Keratinocyte (primary cell): Measurements from ENCODE around the gene SFMBT2. TPM values are rescaled to one million over a fixed set of nuclear protein-coding genes. Genes with fewer than 3 reads are reported as not detected.
"Not testable (repeated sequence)": the region's sequence is repeated elsewhere in the genome, so short reads cannot be mapped to it uniquely, and the experiment has no call there.

Experiments
- DNase-seq: peaks from one replicate; pipeline ENCODE4 v3.0.0-alpha.2; 2011; ENCODE audit warnings: low read depth, missing footprints, low spot score
- FAIRE-seq: peaks from 2 replicates; lab custom pipeline; 2011; peaks lifted over from hg19 to GRCh38; lab: Jason Lieb, UNC
- H2AFZ ChIP-seq: 2 replicates; pipeline ENCODE4 v1.6.0; 2012; ENCODE audit warnings: low read length, control low read depth, inconsistent platforms; ENCODE audit not compliant: control insufficient read depth
- H3K27ac ChIP-seq: 2 replicates; pipeline ENCODE4 v1.5.1; 2011; ENCODE audit warnings: low read length; ENCODE audit not compliant: control insufficient read depth, insufficient read depth
- H3K27me3 ChIP-seq: 3 replicates; pipeline ENCODE4 v1.6.0; 2011; ENCODE audit warnings: low read length; ENCODE audit not compliant: control insufficient read depth, insufficient read depth; ENCODE audit errors: extremely low read depth
- H3K36me3 ChIP-seq, 2 experiments: 2 replicates in 1 of 2; 3 replicates in 1 of 2; pipeline ENCODE4 v1.5.1; 2011; ENCODE audit warnings: low read length in 2 of 2, mild to moderate bottlenecking in 1 of 2; ENCODE audit not compliant: control insufficient read depth in 2 of 2, insufficient read depth in 2 of 2; ENCODE audit errors: extremely low read depth in 1 of 2
- H3K4me1 ChIP-seq: 3 replicates; pipeline ENCODE4 v1.5.1; 2011; ENCODE audit warnings: low read length; ENCODE audit not compliant: control insufficient read depth, insufficient read depth; ENCODE audit errors: extremely low read depth
- H3K4me2 ChIP-seq: 3 replicates; pipeline ENCODE4 v1.6.0; 2011; ENCODE audit warnings: low read depth, low read length; ENCODE audit not compliant: control insufficient read depth, insufficient read depth; ENCODE audit errors: extremely low read depth
- H3K4me3 ChIP-seq, 3 experiments: fragments of 200-600 bp in 1 of 3; sonication (generic) in 1 of 3; 2 replicates in 2 of 3; 3 replicates in 1 of 3; pipeline ENCODE4 v1.5.1; 2011 to 2016; ENCODE audit warnings: low read length in 3 of 3, mild to moderate bottlenecking in 3 of 3, control low read depth in 2 of 3, inconsistent platforms in 1 of 3, low read depth in 1 of 3, mixed read lengths in 1 of 3, mixed run types in 1 of 3, moderate library complexity in 1 of 3; ENCODE audit not compliant: control insufficient read depth in 2 of 3, insufficient read depth in 2 of 3; ENCODE audit errors: extremely low read depth in 1 of 3
- H3K79me2 ChIP-seq: 2 replicates; pipeline ENCODE4 v1.6.0; 2012; ENCODE audit warnings: low read length; ENCODE audit not compliant: control insufficient read depth, insufficient read depth
- H3K9ac ChIP-seq: 3 replicates; pipeline ENCODE4 v1.6.0; 2011; ENCODE audit warnings: low read length; ENCODE audit not compliant: control insufficient read depth, insufficient read depth; ENCODE audit errors: extremely low read depth
- H3K9me1 ChIP-seq: 3 replicates; pipeline ENCODE4 v1.6.0; 2011; ENCODE audit warnings: low read length; ENCODE audit not compliant: control insufficient read depth, insufficient read depth; ENCODE audit errors: extremely low read depth
- H3K9me3 ChIP-seq: 2 replicates; pipeline ENCODE4 v1.5.1; 2012; ENCODE audit warnings: low read depth, low read length; ENCODE audit not compliant: control insufficient read depth
- H4K20me1 ChIP-seq: 3 replicates; pipeline ENCODE4 v1.6.0; 2011; ENCODE audit warnings: low read length; ENCODE audit not compliant: control insufficient read depth, insufficient read depth; ENCODE audit errors: extremely low read depth
- EZH2 ChIP-seq: IDR thresholded peaks from one replicate; pipeline ENCODE4 v1.6.1; 2012; ENCODE audit warnings: inconsistent platforms, mild to moderate bottlenecking, low read length, moderate library complexity
- dilution Hi-C: fragments of 300-500 bp; cut with MboI; formaldehyde crosslinking; loops from one replicate; pipeline ENCODE4 v1.7.0; 2020; ENCODE audit warnings: low sequenced_read_pairs; ENCODE audit not compliant: extremely low pct_ligation_motif_present
- polyA plus RNA-seq, 5 experiments: library from polyadenylated mRNA; depleted of rRNA in 3 of 5; stranded (reverse) in 3 of 5; stranded (forward) in 1 of 5; unstranded in 1 of 5; fragments of >200 nt; gene quantifications; 1 replicate in 1 of 5; 2 replicates in 3 of 5; 3 replicates in 1 of 5; pipeline versions ENCODE4 v1.2.1 to v1.2.3, GENCODE V29; 2011 to 2012; ENCODE audit warnings: missing spikeins in 2 of 5, low read depth in 1 of 5, low replicate concordance in 1 of 5
- TF ChIP-seq, protein P1 (sequence below), 3 experiments: IDR thresholded peaks in 1 of 3; conservative IDR thresholded peaks in 1 of 3; optimal IDR thresholded peaks in 1 of 3; 2 replicates in 2 of 3; 3 replicates in 1 of 3; pipeline versions ENCODE3 to v1.5.1; 2011; ENCODE audit warnings: low read length in 3 of 3, mild to moderate bottlenecking in 3 of 3, moderate library complexity in 2 of 3, control low read depth in 1 of 3, inconsistent platforms in 1 of 3; ENCODE audit not compliant: insufficient read depth in 2 of 3; ENCODE audit errors: extremely low read depth in 1 of 3

The SFMBT2 gene
- polyA plus RNA-seq, 1 donor (not counting 4 experiments of a cell fraction or from before 2014, with no cell fraction given) = 0.71 TPM

DNA sequence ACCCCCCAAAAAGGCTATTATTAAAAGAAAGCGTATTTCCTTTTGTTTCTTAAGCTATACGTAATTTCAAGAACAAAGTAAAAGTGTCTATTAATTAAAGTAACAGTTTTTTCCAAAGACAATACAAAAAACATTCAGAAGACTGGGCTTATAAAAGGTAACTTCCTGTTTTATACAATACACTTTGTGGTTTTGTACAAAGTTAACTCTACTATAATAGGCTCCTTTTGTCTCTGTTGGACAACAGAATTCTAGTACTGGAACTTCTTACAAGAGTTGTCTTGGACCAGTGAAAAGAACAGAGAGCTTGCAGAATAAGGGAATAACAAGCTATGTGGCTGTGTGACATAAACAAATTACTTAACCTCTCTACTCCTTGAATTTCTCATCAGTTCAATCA, 21.5 kb downstream of the SFMBT2 start:
- dilution Hi-C loops = no loop called here
- FAIRE-seq (no peak), DNase-seq (no peak)
- Histone ChIP-seq H3K4me2 (no peak overlapping the region), H3K4me3 (no peak overlapping the region), H3K9ac (no peak overlapping the region), H4K20me1 (no peaks in the 10 kb centered on the region), H3K9me1 (no peaks in the 10 kb centered on the region), H3K27ac (no peak overlapping the region), H2AFZ (no peak overlapping the region), H3K4me1 (no peaks in the 10 kb centered on the region), H3K36me3 (no peaks in the 10 kb centered on the region), H3K79me2 (no peaks in the 10 kb centered on the region), H3K27me3 (no peaks in the 10 kb centered on the region), H3K9me3 (no peaks in the 10 kb centered on the region)
- TF ChIP-seq, protein P1, sequence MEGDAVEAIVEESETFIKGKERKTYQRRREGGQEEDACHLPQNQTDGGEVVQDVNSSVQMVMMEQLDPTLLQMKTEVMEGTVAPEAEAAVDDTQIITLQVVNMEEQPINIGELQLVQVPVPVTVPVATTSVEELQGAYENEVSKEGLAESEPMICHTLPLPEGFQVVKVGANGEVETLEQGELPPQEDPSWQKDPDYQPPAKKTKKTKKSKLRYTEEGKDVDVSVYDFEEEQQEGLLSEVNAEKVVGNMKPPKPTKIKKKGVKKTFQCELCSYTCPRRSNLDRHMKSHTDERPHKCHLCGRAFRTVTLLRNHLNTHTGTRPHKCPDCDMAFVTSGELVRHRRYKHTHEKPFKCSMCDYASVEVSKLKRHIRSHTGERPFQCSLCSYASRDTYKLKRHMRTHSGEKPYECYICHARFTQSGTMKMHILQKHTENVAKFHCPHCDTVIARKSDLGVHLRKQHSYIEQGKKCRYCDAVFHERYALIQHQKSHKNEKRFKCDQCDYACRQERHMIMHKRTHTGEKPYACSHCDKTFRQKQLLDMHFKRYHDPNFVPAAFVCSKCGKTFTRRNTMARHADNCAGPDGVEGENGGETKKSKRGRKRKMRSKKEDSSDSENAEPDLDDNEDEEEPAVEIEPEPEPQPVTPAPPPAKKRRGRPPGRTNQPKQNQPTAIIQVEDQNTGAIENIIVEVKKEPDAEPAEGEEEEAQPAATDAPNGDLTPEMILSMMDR (optimal IDR thresholded peaks at IDR 0.05 in 1 of 3, IDR thresholded peaks at IDR 0.05 in 1 of 3, conservative IDR thresholded peaks at IDR 0.05 in 1 of 3; ENCODE audit: extremely low read depth in 1 of 3, insufficient read depth in 2 of 3, low read length in 3 of 3) = no peak

DNA sequence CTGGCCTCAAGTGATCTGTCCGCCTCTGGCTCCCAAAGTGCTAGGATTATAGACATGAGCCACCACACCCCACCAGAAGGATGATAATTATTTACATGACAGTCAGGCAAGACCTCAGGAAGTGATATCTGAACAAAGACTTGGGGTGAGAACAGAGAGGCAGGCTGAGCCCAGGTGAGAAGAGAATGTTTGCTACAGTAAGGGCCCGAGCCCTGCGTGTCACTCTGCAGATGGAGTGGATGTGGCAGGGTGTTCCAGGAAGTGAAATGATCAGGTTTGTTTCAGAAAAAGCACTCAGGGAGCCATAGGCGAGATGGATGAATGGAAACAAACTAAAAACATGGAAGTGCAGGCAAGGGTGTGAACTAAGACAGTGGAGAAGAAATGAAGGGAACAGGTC, 22.2 kb downstream of the SFMBT2 start:
- Histone ChIP-seq H3K27ac (no peak overlapping the region), H3K9me3 (no peaks in the 10 kb centered on the region), H2AFZ (no peak overlapping the region), H3K9me1 (no peaks in the 10 kb centered on the region), H3K36me3 (no peaks in the 10 kb centered on the region), H3K4me3 (no peak overlapping the region), H4K20me1 (no peaks in the 10 kb centered on the region), H3K27me3 (no peaks in the 10 kb centered on the region), H3K79me2 (no peaks in the 10 kb centered on the region), H3K4me2 (no peak overlapping the region), H3K4me1 (no peaks in the 10 kb centered on the region), H3K9ac (no peak overlapping the region)
- dilution Hi-C loops = no loop called here
- DNase-seq (no peak), FAIRE-seq (no peak)
- TF ChIP-seq, protein P1 (optimal IDR thresholded peaks at IDR 0.05 in 1 of 3, IDR thresholded peaks at IDR 0.05 in 1 of 3, conservative IDR thresholded peaks at IDR 0.05 in 1 of 3; ENCODE audit: extremely low read depth in 1 of 3, insufficient read depth in 2 of 3, low read length in 3 of 3) = no peak
- TF ChIP-seq EZH2 = no peak

DNA sequence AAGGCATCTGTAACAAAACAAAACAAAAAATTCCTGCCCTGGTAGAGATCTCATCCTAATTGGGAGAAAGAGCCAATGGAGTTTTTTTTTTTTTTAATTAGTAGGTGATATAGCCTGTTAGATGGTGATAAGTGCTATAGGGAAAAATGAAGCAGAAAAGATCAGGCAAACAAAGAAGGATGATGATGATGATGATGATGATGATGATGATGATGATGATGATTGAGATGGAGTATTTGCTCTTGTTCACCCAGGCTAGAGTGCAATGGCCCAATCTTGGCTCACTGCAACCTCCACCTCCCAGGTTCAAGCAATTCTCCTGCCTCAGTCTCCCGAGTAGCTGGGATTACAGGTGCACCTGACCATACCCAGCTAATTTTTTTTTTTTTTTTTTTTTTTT, 22.7 kb downstream of the SFMBT2 start:
- H4K20me1 ChIP-seq, H3K9me1 ChIP-seq, H3K27me3 ChIP-seq, H2AFZ ChIP-seq, H3K27ac ChIP-seq, H3K79me2 ChIP-seq, FAIRE-seq, dilution Hi-C loops, H3K4me1 ChIP-seq, H3K36me3 ChIP-seq, H3K4me3 ChIP-seq, H3K9me3 ChIP-seq, H3K4me2 ChIP-seq, H3K9ac ChIP-seq, DNase-seq: not testable (repeated sequence)
